HCT116 (cell line): ENCODE measurements around the gene EARS2. TPM values are rescaled to one million over a fixed set of nuclear protein-coding genes. Genes with fewer than 3 reads are reported as not detected.

Source experiments
- ATAC-seq: fragments of 200-7000 bp; cut with Tn5 transposase; 2 replicates; pipeline ENCODE4 v1.9.1; 2020; ENCODE audit warnings: mild to moderate bottlenecking, moderate library complexity
- BruUV-seq: library from RNA; stranded (reverse); fragments of 400-500 nt; replicated peaks from 2 replicates; lab custom pipeline; 2021; lab: Mats Ljungman, UMichigan
- CTCF ChIA-PET: fragments of 300-600 bp; sonication (Branson Sonifier 250); formaldehyde crosslinking; loops from one replicate; lab custom pipeline; 2021; ENCODE audit warnings: antibody characterized with exemption; lab: Charles Lee
- POLR2A ChIA-PET: fragments of 300-600, 350-600 bp; sonication (Branson Sonifier 250); formaldehyde crosslinking; loops from one replicate; lab custom pipeline; 2021; ENCODE audit warnings: antibody characterized with exemption; lab: Charles Lee
- RAD21 ChIA-PET, 2 experiments: fragments of 300-600 bp; sonication (Branson Sonifier 250); formaldehyde crosslinking; loops; one replicate each; lab custom pipeline; 2023; ENCODE audit warnings: low total read pairs in 2 of 2; ENCODE audit not compliant: uncharacterized antibody in 2 of 2, unreplicated experiment in 2 of 2, low non-redundant PET in 1 of 2; lab: Charles Lee
- DNase-seq: peaks from one replicate; pipeline ENCODE4 v3.0.0-alpha.2; 2010; ENCODE audit warnings: low read depth, low spot score
- H2AFZ ChIP-seq: fragments of 200-600 bp; shearing (Covaris generic), sonication (generic); 2 replicates; pipeline ENCODE4 v1.6.1; 2017; ENCODE audit warnings: low read depth, mixed run types, mixed read lengths, antibody characterized with exemption, low read length; ENCODE audit not compliant: poor library complexity, severe bottlenecking
- H3K27ac ChIP-seq: 2 replicates; pipeline ENCODE4 v1.5.1; 2012; ENCODE audit warnings: low read depth, low read length
- H3K27me3 ChIP-seq: fragments of 200-600 bp; sonication (generic); 2 replicates; pipeline ENCODE4 v1.6.1; 2016; ENCODE audit warnings: mixed run types, low read length, mixed read lengths; ENCODE audit not compliant: insufficient read depth
- H3K36me3 ChIP-seq, 2 experiments: fragments of 200-500 bp in 1 of 2; fragments of 200-600 bp in 1 of 2; sonication (Bioruptor generic) in 1 of 2; sonication (generic) in 1 of 2; 2 replicates each; pipeline versions ENCODE4 v1.5.1 to v1.6.1; 2014 to 2016; ENCODE audit warnings: low read length in 2 of 2, inconsistent platforms in 1 of 2, mixed read lengths in 1 of 2, mixed run types in 1 of 2; ENCODE audit not compliant: insufficient read depth in 2 of 2, control insufficient read depth in 1 of 2
- H3K4me1 ChIP-seq, 2 experiments: fragments of 200-600 bp in 1 of 2; sonication (generic) in 1 of 2; 2 replicates each; pipeline versions ENCODE4 v1.5.1 to v1.6.1; 2012 to 2017; ENCODE audit warnings: low read length in 2 of 2, inconsistent platforms in 1 of 2, mild to moderate bottlenecking in 1 of 2, mixed read lengths in 1 of 2, mixed run types in 1 of 2, moderate library complexity in 1 of 2; ENCODE audit not compliant: insufficient read depth in 2 of 2, control insufficient read depth in 1 of 2
- H3K4me2 ChIP-seq: fragments of 200-600 bp; sonication (generic); 2 replicates; pipeline ENCODE4 v1.6.1; 2017; ENCODE audit warnings: mixed run types, low read length, mixed read lengths
- H3K4me3 ChIP-seq, 2 experiments: fragments of 200-600 bp in 1 of 2; sonication (generic) in 1 of 2; replicated peaks in 1 of 2; 2 replicates each; pipeline ENCODE4 v1.5.1; 2011 to 2016; ENCODE audit warnings: low read length in 2 of 2, control low read depth in 1 of 2, low read depth in 1 of 2, mild to moderate bottlenecking in 1 of 2, mixed read lengths in 1 of 2, mixed run types in 1 of 2
- H3K79me2 ChIP-seq: fragments of 200-600 bp; sonication (generic); 2 replicates; pipeline ENCODE4 v1.6.1; 2017; ENCODE audit warnings: mild to moderate bottlenecking, mixed run types, low read length, moderate library complexity, mixed read lengths; ENCODE audit not compliant: insufficient read depth
- H3K9ac ChIP-seq: fragments of 200-600 bp; sonication (generic); 2 replicates; pipeline ENCODE4 v1.6.1; 2016; ENCODE audit warnings: low read length, mixed read lengths
- H3K9me2 ChIP-seq: fragments of 200-600 bp; sonication (generic), shearing (Covaris generic); 2 replicates; pipeline ENCODE4 v1.6.1; 2017; ENCODE audit warnings: mixed run types, mild to moderate bottlenecking, moderate library complexity; ENCODE audit not compliant: insufficient read depth
- H3K9me3 ChIP-seq, 2 experiments: fragments of 200-500 bp in 1 of 2; fragments of 200-600 bp in 1 of 2; sonication (Bioruptor generic) in 1 of 2; sonication (generic) in 1 of 2; 2 replicates each; pipeline ENCODE4 v1.6.1; 2014 to 2017; ENCODE audit warnings: low read length in 2 of 2, mixed read lengths in 2 of 2, inconsistent platforms in 1 of 2, low read depth in 1 of 2, mild to moderate bottlenecking in 1 of 2, mixed run types in 1 of 2, moderate library complexity in 1 of 2; ENCODE audit not compliant: control insufficient read depth in 1 of 2, insufficient read depth in 1 of 2
- H4K20me1 ChIP-seq: fragments of 200-600 bp; sonication (generic), shearing (Covaris generic); 2 replicates; pipeline ENCODE4 v1.6.1; 2017; ENCODE audit warnings: mixed run types, mild to moderate bottlenecking, moderate library complexity; ENCODE audit not compliant: insufficient read depth
- CTCF ChIP-seq, 3 experiments: fragments of 200-600 bp in 1 of 3; sonication (generic) in 1 of 3; IDR thresholded peaks in 2 of 3; conservative IDR thresholded peaks in 1 of 3; 2 replicates each; pipeline ENCODE4 v1.5.1; 2012 to 2017; ENCODE audit warnings: low read depth in 2 of 3, low read length in 2 of 3, antibody characterized with exemption in 1 of 3, borderline replicate concordance in 1 of 3, control low read depth in 1 of 3, mild to moderate bottlenecking in 1 of 3, mixed read lengths in 1 of 3, mixed run types in 1 of 3, moderate library complexity in 1 of 3; ENCODE audit not compliant: insufficient read depth in 1 of 3
- EGR1 ChIP-seq: IDR thresholded peaks from 2 replicates; pipeline ENCODE4 v1.6.1; 2012; ENCODE audit warnings: low read depth
- ELF1 ChIP-seq: IDR thresholded peaks from 2 replicates; pipeline ENCODE4 v1.6.1; 2012; ENCODE audit warnings: low read depth, borderline replicate concordance
- EZH2phosphoT487 ChIP-seq: fragments of 200-600 bp; IDR thresholded peaks from 2 replicates; pipeline ENCODE4 v1.6.1; 2018; ENCODE audit warnings: antibody characterized with exemption, borderline replicate concordance
- JUND ChIP-seq: IDR thresholded peaks from 2 replicates; pipeline ENCODE4 v1.6.1; 2012
- POLR2A ChIP-seq: IDR thresholded peaks from 2 replicates; pipeline ENCODE4 v1.7.0; 2011; ENCODE audit warnings: borderline replicate concordance; ENCODE audit not compliant: insufficient read depth, insufficient read length; ENCODE audit errors: extremely low read depth
- POLR2AphosphoS5 ChIP-seq: IDR thresholded peaks from 2 replicates; pipeline ENCODE4 v1.6.1; 2011; ENCODE audit warnings: mild to moderate bottlenecking, low read depth, low read length, moderate library complexity
- RAD21 ChIP-seq: IDR thresholded peaks from 2 replicates; pipeline ENCODE4 v1.6.1; 2012; ENCODE audit warnings: low read depth, mild to moderate bottlenecking
- SP1 ChIP-seq: IDR thresholded peaks from 2 replicates; pipeline ENCODE4 v1.6.1; 2012; ENCODE audit warnings: low read depth
- SRF ChIP-seq: IDR thresholded peaks from 2 replicates; pipeline ENCODE4 v1.6.1; 2012; ENCODE audit warnings: low read depth
- TCF7L2 ChIP-seq: IDR thresholded peaks from 2 replicates; pipeline ENCODE4 v1.7.0; 2011; ENCODE audit warnings: borderline replicate concordance, inconsistent platforms; ENCODE audit not compliant: insufficient read depth, insufficient read length; ENCODE audit errors: extremely low read depth
- YY1 ChIP-seq: IDR thresholded peaks from 2 replicates; pipeline ENCODE4 v1.6.1; 2011; ENCODE audit warnings: low read length, low read depth, moderate library complexity, mild to moderate bottlenecking; ENCODE audit not compliant: insufficient replicate concordance; ENCODE audit errors: extremely low read depth
- ZFX ChIP-seq: fragments of 450-650 bp; IDR thresholded peaks from 2 replicates; pipeline ENCODE4 v1.6.1; 2017
- ZNF274 ChIP-seq: fragments of 200-500 bp; sonication (Bioruptor generic); IDR thresholded peaks from 2 replicates; pipeline ENCODE4 v1.6.1; 2014; ENCODE audit warnings: mild to moderate bottlenecking, low read depth, low read length, inconsistent platforms
- intact Hi-C: fragments of 100-400 bp; cut with micrococcal nuclease; formaldehyde crosslinking; loops from 2 replicates; pipeline ENCODE4 v1.10.0; 2022
- total RNA-seq: library from RNA; stranded (reverse); gene quantifications from one replicate; pipeline ENCODE4 v1.2.1, GENCODE V29; 2021; ENCODE audit not compliant: unreplicated experiment
- TF ChIP-seq, protein P1 (sequence below): IDR thresholded peaks from 2 replicates; pipeline ENCODE4 v1.6.1; 2011; ENCODE audit warnings: mild to moderate bottlenecking, low read length, moderate library complexity; ENCODE audit not compliant: insufficient replicate concordance; ENCODE audit errors: extremely low read depth
- TF ChIP-seq, protein P2 (sequence below): IDR thresholded peaks from 2 replicates; pipeline ENCODE4 v1.6.1; 2012
- TF ChIP-seq, protein P3 (sequence below): IDR thresholded peaks from 2 replicates; pipeline ENCODE4 v1.6.1; 2012

EARS2 gene
- total RNA-seq, 1 experiment from 2014 or later: 35.6 TPM

DNA sequence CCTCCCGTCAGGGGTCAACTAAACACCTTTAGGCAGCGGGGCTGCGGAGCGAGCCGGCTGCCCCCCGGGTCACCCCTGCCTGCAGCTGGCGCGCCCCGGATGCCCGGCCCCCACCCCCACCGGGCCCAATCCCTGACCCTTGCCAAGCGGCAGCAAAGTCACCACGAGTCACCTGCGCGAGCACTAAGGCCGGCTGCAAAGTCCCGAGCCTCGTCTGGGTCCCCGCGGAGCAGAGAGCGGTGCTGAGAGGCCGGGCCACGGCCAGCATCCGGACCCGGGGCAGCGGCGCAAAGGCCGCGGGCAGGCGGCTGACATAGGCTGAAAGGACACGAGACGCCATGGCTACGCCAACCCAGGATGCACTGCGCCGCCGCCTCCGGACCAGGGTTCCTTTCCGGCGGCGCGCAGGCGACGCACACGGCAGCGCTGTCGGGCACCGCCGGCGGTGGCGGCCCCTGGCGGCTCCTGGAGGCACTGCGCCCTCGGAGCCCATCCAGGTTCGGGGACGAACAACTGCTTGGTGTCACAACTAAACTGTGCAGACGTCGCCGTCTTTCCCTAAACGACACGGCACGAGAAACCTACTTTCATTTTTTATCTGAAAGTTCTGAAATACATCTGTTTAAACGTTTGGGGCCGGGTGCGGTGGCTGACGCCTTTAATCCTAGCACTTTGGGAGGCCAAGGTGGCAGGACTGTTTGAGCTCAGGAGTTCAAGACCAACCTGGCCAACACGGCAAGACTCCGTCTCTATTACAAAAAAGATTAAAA lies 39.0 kb upstream of the EARS2 start, which contains the start of gene NDUFAB1 (continued):
- TF ChIP-seq, protein P1, sequence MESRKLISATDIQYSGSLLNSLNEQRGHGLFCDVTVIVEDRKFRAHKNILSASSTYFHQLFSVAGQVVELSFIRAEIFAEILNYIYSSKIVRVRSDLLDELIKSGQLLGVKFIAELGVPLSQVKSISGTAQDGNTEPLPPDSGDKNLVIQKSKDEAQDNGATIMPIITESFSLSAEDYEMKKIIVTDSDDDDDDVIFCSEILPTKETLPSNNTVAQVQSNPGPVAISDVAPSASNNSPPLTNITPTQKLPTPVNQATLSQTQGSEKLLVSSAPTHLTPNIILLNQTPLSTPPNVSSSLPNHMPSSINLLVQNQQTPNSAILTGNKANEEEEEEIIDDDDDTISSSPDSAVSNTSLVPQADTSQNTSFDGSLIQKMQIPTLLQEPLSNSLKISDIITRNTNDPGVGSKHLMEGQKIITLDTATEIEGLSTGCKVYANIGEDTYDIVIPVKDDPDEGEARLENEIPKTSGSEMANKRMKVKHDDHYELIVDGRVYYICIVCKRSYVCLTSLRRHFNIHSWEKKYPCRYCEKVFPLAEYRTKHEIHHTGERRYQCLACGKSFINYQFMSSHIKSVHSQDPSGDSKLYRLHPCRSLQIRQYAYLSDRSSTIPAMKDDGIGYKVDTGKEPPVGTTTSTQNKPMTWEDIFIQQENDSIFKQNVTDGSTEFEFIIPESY: no peak

DNA sequence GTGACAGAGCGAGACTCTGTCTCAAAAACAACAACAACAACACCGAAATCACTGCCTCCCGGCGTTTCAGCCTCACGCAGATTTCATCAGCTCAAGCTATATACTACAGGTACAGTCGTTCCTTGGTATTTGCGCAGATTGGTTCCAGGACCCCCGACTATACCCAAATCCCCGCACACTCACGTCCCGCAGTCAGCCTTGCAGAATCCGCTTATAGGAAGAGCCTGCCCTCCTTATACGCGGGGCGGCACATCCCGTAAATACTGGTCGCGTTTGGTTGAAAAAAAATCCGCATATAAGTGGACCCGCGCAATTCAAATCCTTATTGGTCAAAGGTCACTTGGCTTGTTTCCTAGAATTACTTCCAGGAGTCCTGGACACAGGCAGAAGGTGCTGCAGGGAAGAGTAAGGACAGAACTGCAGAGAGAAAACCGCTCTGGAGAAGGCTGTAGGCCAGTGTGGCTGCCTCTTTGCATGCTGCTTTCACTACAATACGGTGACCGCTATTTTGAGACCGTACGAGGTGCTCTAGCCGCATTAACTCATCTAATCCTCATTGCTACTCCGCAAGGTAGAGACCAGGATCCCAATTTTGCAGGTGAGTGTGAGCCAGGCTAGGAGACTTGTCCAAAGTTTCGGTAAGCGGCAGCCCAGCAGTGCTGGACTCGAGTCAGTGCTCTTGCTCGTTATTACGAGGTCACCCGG lies 38.2 kb upstream of the EARS2 start:
- ATAC-seq: 0 out of 2 replicates have a peak, but pooled peaks have one; percentile 1
- intact Hi-C loops: no loop called here
- Histone ChIP-seq H3K9me2 (no peaks in the 10 kb centered on the region), H3K27me3 (no peaks in the 10 kb centered on the region), H4K20me1 (no peaks in the 10 kb centered on the region), H3K4me3 (peak overlapping the region; percentile 85 to 100), H3K27ac (peak overlapping the region; percentile 77), H2AFZ (no peak overlapping the region), H3K79me2 (peaks cover 56% of the 10 kb centered on the region), H3K4me2 (peak overlapping the region; percentile 89), H3K36me3 (peaks cover 13 to 28% of the 10 kb centered on the region in 2 experiments), H3K9me3 (no peaks in the 10 kb centered on the region), H3K9ac (peak overlapping the region; percentile 98), H3K4me1 (peaks cover 16 to 25% of the 10 kb centered on the region in 2 experiments; a peak in 3 of 4 replicates)
- RAD21 ChIA-PET: no interaction called here
- BruUV-seq: TSS peak; percentile 66
- CTCF ChIA-PET: no interaction called here
- POLR2A ChIA-PET: no interaction called here
- no peak for DNase-seq
- TF ChIP-seq, protein P1: no peak
- TF ChIP-seq, protein P2, sequence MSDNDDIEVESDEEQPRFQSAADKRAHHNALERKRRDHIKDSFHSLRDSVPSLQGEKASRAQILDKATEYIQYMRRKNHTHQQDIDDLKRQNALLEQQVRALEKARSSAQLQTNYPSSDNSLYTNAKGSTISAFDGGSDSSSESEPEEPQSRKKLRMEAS: no peak
- TF ChIP-seq SRF (no peak), ZFX (no peak), RAD21 (no peak), ELF1 (no peak), JUND (no peak), TCF7L2 (no peak), POLR2AphosphoS5 (no peak), SP1 (no peak), EZH2phosphoT487 (no peak), POLR2A (no peak), EGR1 (no peak), CTCF (IDR thresholded peaks at IDR 0.05 in 2 of 3, conservative IDR thresholded peaks at IDR 0.05 in 1 of 3; ENCODE audit: borderline replicate concordance in 1 of 3, insufficient read depth in 1 of 3, low read depth in 2 of 3, low read length in 2 of 3) (no peak), YY1 (no peak), ZNF274 (no peak)
- TF ChIP-seq, protein P3, sequence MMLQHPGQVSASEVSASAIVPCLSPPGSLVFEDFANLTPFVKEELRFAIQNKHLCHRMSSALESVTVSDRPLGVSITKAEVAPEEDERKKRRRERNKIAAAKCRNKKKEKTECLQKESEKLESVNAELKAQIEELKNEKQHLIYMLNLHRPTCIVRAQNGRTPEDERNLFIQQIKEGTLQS: no peak
